Measurements from ENCODE around the gene GRB10.

DNA sequence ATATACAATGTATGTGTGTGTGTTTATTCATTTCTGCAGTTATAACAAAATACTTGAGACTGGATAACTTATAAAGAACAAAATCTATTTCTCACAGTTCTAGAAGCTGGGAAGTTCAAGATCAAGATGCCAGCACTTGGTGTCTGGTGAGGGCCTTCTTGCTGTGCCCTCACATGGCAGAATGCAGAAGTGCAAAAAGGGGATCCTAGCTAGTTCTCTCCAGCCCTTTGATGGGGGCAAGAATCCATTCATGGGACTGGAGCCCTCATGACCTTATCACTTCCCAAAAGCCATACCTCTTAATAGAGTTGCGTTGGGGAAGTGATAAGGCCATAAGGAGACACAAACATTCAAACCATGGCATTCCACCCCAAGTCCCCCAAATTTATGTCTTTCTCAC, 8.4 kb downstream of the GRB10 start:
- TF ChIP-seq, protein P1, sequence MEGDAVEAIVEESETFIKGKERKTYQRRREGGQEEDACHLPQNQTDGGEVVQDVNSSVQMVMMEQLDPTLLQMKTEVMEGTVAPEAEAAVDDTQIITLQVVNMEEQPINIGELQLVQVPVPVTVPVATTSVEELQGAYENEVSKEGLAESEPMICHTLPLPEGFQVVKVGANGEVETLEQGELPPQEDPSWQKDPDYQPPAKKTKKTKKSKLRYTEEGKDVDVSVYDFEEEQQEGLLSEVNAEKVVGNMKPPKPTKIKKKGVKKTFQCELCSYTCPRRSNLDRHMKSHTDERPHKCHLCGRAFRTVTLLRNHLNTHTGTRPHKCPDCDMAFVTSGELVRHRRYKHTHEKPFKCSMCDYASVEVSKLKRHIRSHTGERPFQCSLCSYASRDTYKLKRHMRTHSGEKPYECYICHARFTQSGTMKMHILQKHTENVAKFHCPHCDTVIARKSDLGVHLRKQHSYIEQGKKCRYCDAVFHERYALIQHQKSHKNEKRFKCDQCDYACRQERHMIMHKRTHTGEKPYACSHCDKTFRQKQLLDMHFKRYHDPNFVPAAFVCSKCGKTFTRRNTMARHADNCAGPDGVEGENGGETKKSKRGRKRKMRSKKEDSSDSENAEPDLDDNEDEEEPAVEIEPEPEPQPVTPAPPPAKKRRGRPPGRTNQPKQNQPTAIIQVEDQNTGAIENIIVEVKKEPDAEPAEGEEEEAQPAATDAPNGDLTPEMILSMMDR (IDR thresholded peaks at IDR 0.05; ENCODE audit: borderline replicate concordance, extremely low read depth, low read length, poor library complexity, severe bottlenecking) = peak; percentile 13
- TF ChIP-seq EZH2 (IDR thresholded peaks at IDR 0.05; ENCODE audit: borderline replicate concordance, low read depth, low read length, severe bottlenecking) = no peak
